Measurements from ENCODE around the gene INPP4A. TPM values are rescaled to one million over a fixed set of nuclear protein-coding genes. Genes with fewer than 3 reads are reported as not detected.

INPP4A gene
- total RNA-seq, 1 donor from 2014 or later = 18.0 TPM

GRCh38 chr2:98448441-98449145 is 3.9 kb downstream of the INPP4A start:
- Histone ChIP-seq H3K27me3 (ENCODE audit: control insufficient read depth, insufficient read depth, low read length) (no peaks in the 10 kb centered on the region), H3K36me3 (ENCODE audit: control insufficient read depth, insufficient read depth, low read length) (no peaks in the 10 kb centered on the region), H3K4me3 (ENCODE audit: low read depth, low read length) (no peak overlapping the region)
- TF ChIP-seq CTCF (IDR thresholded peaks at IDR 0.05; ENCODE audit: insufficient read depth, low read length, poor library complexity, severe bottlenecking) = no peak
- no peak for DNase-seq (ENCODE audit: low read depth)

- H3K27me3 ChIP-seq (ENCODE audit: control insufficient read depth, insufficient read depth, low read length) = no peaks in the 10 kb centered on the region
- DNase-seq (ENCODE audit: low read depth) = no peak
- H3K4me3 ChIP-seq (ENCODE audit: low read depth, low read length) = no peak overlapping the region
- TF ChIP-seq CTCF (IDR thresholded peaks at IDR 0.05; ENCODE audit: insufficient read depth, low read length, poor library complexity, severe bottlenecking) = no peak
- H3K36me3 ChIP-seq (ENCODE audit: control insufficient read depth, insufficient read depth, low read length) = no peaks in the 10 kb centered on the region
These were observed 7.9 kb downstream of the INPP4A start for GRCh38 chr2:98452396-98453027.

DNA sequence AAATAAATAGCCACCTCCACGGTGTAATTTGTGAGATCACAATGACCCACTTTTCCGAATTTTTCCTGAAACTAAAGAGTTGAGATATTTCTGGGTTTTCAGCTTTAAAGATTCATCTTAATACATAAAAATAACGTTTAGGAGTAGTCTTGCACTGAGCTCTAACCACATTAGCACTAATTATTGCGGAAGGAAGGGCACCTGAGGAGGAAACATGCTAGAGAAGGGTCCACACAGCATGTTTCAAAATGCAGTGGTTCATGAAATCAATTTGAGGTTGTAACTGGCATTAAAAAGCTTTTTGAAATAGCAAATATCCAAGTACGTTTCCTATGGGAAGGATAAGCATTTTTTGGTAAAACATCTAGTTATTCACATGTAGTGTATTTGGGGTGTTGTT is 8.4 kb downstream of the INPP4A start:
- Histone ChIP-seq H3K27me3 (ENCODE audit: control insufficient read depth, insufficient read depth, low read length) (no peaks in the 10 kb centered on the region), H3K36me3 (ENCODE audit: control insufficient read depth, insufficient read depth, low read length) (no peaks in the 10 kb centered on the region), H3K4me3 (ENCODE audit: low read depth, low read length) (no peak overlapping the region)
- DNase-seq (ENCODE audit: low read depth) = no peak
- no peak for TF ChIP-seq CTCF (IDR thresholded peaks at IDR 0.05; ENCODE audit: insufficient read depth, low read length, poor library complexity, severe bottlenecking)

DNA sequence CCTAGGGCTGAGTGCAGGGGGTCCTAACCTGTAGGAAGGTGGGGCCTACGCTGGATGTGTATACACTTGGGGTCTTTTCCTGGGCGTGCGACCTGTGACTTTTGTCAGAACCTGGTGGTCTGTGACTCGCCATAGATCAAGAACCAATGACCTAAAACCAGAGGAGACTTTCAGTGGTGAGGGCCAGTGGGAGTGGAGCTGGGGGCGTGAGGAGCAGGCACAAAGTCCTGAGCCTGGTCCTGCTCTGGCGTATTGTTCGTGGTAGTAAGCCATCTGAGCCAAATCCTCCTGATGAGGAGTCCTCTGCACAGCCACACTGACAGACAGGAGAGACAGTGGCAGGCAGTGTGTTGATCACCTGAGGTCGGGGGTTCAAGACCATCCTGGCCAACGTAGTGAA is 8.9 kb downstream of the INPP4A start:
- Histone ChIP-seq H3K27me3 (ENCODE audit: control insufficient read depth, insufficient read depth, low read length) (no peaks in the 10 kb centered on the region), H3K4me3 (ENCODE audit: low read depth, low read length) (no peak overlapping the region), H3K36me3 (ENCODE audit: control insufficient read depth, insufficient read depth, low read length) (no peaks in the 10 kb centered on the region)
- no peak for TF ChIP-seq CTCF (IDR thresholded peaks at IDR 0.05; ENCODE audit: insufficient read depth, low read length, poor library complexity, severe bottlenecking)
- DNase-seq (ENCODE audit: low read depth) = no peak

DNA sequence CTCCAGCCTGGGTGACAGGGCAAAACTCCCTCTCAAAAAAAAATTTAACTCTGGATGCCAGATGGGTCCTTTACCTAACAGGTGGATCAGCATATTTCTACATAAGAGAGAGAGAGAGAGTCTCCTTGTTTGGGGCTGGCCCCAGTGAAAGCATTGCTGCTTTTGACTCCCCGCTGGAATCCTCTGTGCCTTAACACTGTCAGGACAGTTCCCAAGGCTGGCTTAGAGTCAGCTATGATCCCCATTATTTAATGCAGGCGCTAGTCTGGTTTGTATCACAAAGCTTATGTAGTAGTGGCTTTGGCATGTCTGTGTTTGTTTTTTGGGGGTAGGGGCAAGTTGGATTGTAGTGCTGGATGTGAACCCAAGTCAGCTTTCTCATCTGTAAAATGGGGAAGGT is 9.4 kb downstream of the INPP4A start:
- no peak for TF ChIP-seq CTCF (IDR thresholded peaks at IDR 0.05; ENCODE audit: insufficient read depth, low read length, poor library complexity, severe bottlenecking)
- DNase-seq (ENCODE audit: low read depth) = no peak
- Histone ChIP-seq H3K4me3 (ENCODE audit: low read depth, low read length) (no peak overlapping the region), H3K27me3 (ENCODE audit: control insufficient read depth, insufficient read depth, low read length) (no peaks in the 10 kb centered on the region), H3K36me3 (ENCODE audit: control insufficient read depth, insufficient read depth, low read length) (no peaks in the 10 kb centered on the region)
